NCI-H446 treated with DMSO at 0.1 percent for 48 hours (cell line): ENCODE data around the gene SELENOH.

Source experiments
- DNase-seq: peaks from one replicate; lab custom pipeline; 2025; lab: John Stamatoyannopoulos, UW

Gene SELENOH

DNA sequence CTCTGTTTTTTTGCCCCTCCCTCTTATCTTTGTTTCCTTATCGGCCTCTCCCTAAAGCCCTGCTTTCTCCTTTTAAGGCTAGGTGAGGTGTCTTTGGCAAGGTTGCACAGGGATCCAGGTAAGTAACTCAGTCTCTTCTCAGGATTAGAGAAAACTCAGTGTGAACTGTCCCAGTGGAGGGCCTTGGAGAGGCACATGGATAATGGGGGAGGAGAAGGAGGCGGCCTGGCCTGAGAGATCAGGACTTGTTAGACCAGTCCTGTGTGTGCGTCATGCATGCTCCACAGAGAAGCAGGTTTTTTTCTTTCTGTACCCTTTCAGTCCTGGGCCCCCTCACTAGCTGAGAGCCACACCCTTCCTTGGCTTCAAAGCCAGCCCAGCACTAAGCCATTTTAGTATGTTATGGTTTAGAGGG, 40.2 kb downstream of the SELENOH start:
- DNase-seq = no peak

DNA sequence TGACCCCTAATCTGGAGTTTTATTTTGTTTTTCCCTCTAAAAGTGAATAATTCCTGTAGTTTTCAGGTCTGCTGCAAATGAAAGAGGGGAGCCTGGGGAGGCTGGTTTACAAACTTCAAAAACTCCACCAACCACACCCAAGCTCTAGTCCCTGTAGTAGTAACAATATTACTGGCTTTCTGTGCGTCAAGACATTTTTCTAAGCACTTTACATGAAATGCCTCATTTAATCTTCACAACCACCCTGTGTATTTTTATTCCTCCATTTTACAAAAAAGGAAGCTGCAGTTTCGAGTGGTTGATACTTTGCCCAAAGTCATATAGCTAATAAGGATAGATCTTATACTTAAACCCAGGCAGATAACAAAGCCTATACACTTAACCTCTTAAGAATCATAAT, 43.8 kb downstream of the SELENOH start:
- no peak for DNase-seq

DNA sequence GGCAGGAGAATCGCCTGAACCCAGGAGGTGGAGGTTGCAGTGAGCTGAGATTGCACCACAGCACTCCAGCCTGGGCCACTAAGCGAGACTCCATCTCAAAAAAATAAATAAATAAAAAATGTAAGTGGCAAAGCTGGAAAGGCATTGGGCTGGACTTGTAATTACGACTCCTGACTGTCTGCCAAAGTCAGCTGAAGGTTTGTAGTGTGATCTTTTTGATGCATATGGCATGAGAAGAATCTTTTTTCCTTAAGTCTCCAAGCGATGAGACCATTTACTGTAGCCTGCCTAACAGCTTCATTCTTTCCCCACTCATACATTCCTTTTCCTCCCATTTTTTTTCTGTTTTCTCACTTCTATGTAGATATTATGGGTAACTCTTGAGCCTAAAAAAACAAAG, 45.1 kb downstream of the SELENOH start:
- DNase-seq = no peak

DNA sequence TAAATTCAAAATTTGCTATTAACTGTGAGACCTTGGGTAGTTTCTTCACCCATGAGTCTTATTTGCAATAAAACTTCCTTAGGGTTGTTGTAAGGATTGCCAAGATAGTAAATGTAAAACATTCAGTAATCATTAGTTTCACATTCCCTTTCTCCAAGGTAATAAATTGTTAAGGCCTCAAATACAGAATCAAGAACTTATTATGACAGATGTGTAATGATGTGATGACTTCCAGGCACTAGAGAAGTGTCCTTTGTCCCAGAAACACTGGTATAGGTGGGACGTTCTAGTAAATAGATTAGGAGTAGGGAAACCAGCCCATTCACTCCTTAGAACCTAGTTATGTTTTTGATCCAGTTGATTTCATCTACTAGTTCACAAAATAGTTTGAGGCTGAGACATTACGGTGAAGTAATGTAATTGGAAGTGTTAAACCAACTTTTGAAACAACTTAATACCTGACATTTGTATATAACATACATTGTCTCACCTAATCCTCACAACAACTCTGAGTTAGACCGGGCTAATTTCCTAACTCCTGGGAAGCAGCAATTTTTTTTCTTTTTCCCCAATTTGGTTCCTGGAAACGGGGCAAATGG, 45.8 kb downstream of the SELENOH start:
- DNase-seq = no peak

DNA sequence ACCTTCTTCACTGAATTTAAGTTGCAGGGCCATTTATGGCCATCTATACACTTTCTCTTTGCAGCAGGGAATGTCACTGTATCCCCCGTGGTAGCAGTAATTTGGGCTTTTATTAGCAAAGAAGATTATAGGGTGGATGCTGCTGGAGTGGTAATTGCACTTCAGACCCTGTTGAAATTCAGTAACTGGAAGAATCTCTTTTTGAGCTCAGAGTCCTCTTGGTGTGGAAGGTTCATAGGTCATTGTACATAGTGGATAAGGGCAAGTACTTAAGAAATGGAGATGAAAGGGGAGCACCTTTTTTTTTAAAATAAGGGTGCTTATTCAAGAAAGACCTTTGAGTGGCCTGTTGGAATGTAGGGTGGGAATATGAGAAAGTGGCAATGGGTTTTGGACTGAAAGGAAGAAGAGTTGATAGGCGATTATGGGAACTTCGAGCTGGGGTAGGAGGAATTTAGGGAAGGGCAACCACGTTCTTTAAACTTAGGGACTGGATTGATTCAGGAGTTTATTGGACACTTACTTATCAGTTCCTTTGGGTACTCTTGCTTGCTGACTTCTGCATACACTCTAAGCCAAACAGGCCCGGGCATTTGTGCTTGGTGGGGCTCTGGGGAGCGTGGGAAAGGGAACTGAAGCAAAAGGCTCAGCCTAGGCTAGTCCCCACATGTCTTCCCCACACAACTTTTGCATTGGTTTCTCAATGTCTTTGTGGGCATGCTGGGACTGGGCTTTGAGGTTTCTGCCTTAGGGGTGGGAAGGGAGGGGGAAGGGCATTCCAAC, 46.8 kb downstream of the SELENOH start:
- no peak for DNase-seq

DNA sequence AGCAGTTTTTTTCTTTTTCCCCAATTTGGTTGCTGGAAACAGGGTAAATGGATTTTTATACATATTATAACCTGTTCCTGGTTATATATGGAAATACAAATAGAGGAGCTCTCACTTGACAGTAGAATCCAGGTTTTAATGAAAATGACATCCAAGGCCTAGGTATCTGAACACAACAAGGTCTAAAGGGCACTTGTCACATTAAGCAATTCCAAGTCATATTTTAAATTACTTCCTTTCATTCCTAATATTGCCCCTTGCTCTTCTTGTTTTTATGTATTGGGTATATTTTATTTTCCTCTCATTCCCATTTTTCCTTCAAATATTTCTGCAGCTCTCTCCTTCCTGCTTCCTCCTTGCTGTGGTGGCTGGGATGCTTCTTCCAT, 47.4 kb downstream of the SELENOH start:
- no peak for DNase-seq

DNA sequence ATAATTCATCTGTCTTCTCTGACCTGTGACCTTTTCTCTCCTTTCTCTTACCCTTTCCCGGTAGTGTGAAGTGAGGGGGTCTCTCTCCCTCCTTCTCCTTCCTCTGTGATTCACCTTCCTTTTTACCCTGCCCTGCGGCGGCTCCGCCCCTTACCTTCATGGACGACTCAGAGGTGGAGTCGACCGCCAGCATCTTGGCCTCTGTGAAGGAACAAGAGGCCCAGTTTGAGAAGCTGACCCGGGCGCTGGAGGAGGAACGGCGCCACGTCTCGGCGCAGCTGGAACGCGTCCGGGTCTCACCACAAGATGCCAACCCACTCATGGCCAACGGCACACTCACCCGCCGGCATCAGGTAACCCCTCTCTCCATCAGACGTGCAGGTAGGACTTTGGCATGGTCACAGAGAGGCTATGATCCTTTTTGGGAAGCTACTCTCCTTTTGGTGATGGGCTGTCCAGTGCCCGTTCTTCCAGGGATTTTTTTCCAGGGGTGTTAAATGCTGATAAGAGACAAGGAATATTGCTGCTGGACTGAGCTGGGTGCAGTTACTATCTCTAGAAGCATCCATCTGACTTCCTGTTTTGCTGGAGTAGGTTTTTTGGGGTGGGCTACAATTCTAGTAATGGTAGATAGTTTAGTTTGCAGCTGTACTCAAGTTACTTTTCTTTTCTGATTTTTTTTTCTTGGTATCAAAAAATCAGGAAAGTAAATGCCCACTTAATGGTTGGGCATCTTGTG, 50.2 kb downstream of the SELENOH start:
- no peak for DNase-seq

DNA sequence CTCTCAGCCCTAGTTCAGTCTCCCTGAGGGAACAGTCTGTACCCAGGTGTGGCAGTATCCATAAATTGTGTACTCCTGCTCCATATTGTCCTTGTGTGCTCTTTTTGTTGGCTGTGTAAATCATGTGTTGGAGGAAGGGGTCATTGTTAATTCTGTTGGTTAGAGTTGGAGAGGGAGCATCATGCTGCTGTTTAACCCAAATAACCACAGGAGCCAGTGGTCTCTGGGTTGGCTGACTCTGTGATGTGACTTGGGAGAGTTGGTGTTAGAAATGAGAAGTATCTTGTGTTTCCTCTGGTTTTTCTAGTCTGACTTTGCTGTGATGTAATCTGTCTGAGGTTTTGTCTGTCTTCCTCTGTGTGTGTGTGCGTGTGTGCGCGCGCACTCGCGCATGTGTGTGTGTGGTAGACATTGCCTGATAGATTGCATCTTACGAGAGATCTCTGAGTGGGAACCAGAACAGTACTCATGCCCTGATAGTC, 50.8 kb downstream of the SELENOH start:
- no peak for DNase-seq

DNA sequence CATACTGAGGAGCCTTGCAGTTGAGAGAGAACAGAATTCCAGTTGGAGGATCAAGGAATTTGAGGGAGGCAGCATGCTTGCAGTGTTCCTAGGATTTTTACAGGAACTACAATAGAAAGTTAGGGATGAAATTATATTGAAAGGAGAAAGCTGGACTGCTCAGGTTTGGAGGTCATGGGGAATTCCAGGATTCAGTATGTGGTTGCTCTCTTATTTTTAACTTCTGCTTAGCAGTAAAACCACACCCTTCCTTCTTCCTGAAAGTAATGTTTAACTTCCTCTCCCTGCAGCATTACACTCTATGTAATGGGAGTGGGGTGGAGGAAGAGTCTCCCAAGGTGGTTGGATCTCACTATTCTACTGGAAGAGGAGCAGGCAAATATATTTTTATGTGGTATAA, 51.6 kb downstream of the SELENOH start:
- DNase-seq = no peak
